Kidney epithelial cell (primary cell): Measurements from ENCODE around the gene RAD21L1. TPM values are rescaled to one million over a fixed set of nuclear protein-coding genes. Genes with fewer than 3 reads are reported as not detected.
A peak's percentile ranks its signal among the peaks of the same experiment; 100 is the strongest.

Experiments used
- DNase-seq: peaks from one replicate; pipeline ENCODE4 v3.0.0-alpha.2; 2010; ENCODE audit warnings: low read depth
- H3K27me3 ChIP-seq: 2 replicates; pipeline ENCODE4 v1.6.0; 2011; ENCODE audit warnings: low read length; ENCODE audit not compliant: control insufficient read depth, insufficient read depth
- H3K36me3 ChIP-seq: 2 replicates; pipeline ENCODE4 v1.5.1; 2011; ENCODE audit warnings: low read length; ENCODE audit not compliant: control insufficient read depth, insufficient read depth
- H3K4me3 ChIP-seq: 2 replicates; pipeline ENCODE4 v1.5.1; 2011; ENCODE audit warnings: low read depth, mild to moderate bottlenecking, control low read depth, low read length
- total RNA-seq: library from RNA; depleted of rRNA; stranded (reverse); fragments of >200 nt; gene quantifications from 2 replicates; pipeline ENCODE4 v1.2.3, GENCODE V29; 2015
- TF ChIP-seq, protein P1 (sequence below): IDR thresholded peaks from 2 replicates; pipeline ENCODE4 v1.5.1; 2011; ENCODE audit warnings: mild to moderate bottlenecking, moderate library complexity, low read length, control low read depth, inconsistent platforms; ENCODE audit not compliant: insufficient read depth, poor library complexity, severe bottlenecking

RAD21L1 gene
- total RNA-seq, 1 donor from 2014 or later: not detected

GRCh38 chr20:1182106-1182505 lies 43.7 kb upstream of the RAD21L1 start:
- no peak for DNase-seq
- no peaks in the 10 kb centered on the region for H3K36me3 ChIP-seq
- H3K4me3 ChIP-seq: no peak overlapping the region
- H3K27me3 ChIP-seq: peaks cover 40% of the 10 kb centered on the region
- TF ChIP-seq, protein P1, sequence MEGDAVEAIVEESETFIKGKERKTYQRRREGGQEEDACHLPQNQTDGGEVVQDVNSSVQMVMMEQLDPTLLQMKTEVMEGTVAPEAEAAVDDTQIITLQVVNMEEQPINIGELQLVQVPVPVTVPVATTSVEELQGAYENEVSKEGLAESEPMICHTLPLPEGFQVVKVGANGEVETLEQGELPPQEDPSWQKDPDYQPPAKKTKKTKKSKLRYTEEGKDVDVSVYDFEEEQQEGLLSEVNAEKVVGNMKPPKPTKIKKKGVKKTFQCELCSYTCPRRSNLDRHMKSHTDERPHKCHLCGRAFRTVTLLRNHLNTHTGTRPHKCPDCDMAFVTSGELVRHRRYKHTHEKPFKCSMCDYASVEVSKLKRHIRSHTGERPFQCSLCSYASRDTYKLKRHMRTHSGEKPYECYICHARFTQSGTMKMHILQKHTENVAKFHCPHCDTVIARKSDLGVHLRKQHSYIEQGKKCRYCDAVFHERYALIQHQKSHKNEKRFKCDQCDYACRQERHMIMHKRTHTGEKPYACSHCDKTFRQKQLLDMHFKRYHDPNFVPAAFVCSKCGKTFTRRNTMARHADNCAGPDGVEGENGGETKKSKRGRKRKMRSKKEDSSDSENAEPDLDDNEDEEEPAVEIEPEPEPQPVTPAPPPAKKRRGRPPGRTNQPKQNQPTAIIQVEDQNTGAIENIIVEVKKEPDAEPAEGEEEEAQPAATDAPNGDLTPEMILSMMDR: no peak

DNA sequence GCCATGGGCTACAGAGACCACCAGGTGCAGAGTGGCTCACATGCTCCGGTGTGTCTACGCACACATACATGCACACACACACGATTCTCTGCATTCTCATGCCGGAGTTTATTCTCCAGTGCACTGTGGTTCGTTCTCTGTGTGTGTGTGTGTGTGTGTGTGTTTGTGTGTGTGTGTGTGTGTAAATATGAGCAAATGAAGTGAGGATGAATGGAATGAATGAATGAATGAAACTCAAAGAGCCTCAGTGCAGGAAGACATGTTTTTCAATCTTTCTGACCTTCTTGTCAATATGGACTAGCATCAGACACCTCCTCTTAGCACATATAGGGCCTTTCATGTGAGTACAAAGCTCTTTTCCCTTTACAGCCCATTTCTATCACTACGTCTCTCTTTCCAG lies 42.7 kb upstream of the RAD21L1 start:
- TF ChIP-seq, protein P1: no peak
- no peak overlapping the region for H3K4me3 ChIP-seq
- H3K36me3 ChIP-seq: no peaks in the 10 kb centered on the region
- no peak for DNase-seq
- H3K27me3 ChIP-seq: peaks cover 40% of the 10 kb centered on the region

GRCh38 chr20:1184260-1184637 lies 41.6 kb upstream of the RAD21L1 start:
- no peak overlapping the region for H3K4me3 ChIP-seq

DNA sequence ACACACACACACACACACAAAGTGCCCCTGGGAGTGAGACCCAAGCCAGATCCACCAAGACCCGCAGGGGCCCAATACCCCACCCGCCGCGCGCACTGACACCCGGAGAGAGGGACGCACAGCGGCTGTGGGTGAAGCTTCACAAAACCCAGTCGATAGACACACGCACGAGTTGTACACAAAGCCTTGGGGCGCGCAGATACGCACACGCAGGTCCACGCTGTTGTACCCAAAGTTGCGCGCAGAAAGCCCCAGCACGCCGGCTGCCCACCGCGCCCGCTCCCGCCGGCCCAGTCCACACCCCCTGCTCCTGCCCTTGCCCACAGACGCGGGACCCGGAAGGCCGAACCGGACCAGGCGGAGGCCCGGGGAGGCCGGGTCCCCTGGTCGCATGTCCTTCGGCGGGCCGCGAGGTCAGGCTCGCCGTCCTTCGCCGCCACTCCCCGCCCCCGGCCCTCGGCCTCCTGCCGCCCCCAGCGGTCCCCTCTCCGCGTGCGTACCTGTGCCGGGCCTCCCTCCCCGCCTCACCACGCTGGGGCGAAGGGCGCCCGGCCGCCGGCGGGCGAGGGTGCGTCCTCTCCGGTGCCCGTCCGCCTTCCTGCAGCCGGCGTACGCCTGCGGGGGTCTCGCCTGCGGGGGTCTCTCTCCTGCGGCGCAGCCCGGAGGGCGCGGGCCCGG lies 41.1 kb upstream of the RAD21L1 start, which contains the start of gene TMEM74B:
TSS of gene TMEM74B (minus strand) at position 344 of the 678 bp plus-strand sequence. CDS start 1,180 bp downstream, outside the sequence.
- TF ChIP-seq, protein P1: no peak
- Histone ChIP-seq H3K36me3 (no peaks in the 10 kb centered on the region), H3K27me3 (peaks cover 43% of the 10 kb centered on the region), H3K4me3 (peak within 1 kb of the TSS; percentile 29)
- DNase-seq: no peak

More at GRCh38 chr20:1184260-1184637, 41.6 kb upstream of the RAD21L1 start:
- TF ChIP-seq, protein P1: no peak
- no peak for DNase-seq
- Histone ChIP-seq H3K27me3 (peaks cover 43% of the 10 kb centered on the region), H3K36me3 (no peaks in the 10 kb centered on the region)

- Histone ChIP-seq H3K36me3 (no peaks in the 10 kb centered on the region), H3K4me3 (peak overlapping the region; percentile 29), H3K27me3 (peaks cover 43% of the 10 kb centered on the region)
- no peak for DNase-seq
- TF ChIP-seq, protein P1: no peak
Observed at GRCh38 chr20:1185316-1185741, 40.5 kb upstream of the RAD21L1 start.
